Keratinocyte (primary cell): ENCODE data around the gene TMEM131.
"Not testable (repeated sequence)": the region's sequence is repeated elsewhere in the genome, so short reads cannot be mapped to it uniquely, and the experiment has no call there.

ENCODE experiments used
- CTCF ChIP-seq, 3 experiments: IDR thresholded peaks in 1 of 3; conservative IDR thresholded peaks in 1 of 3; optimal IDR thresholded peaks in 1 of 3; 2 replicates in 2 of 3; 3 replicates in 1 of 3; pipeline versions ENCODE3 to v1.5.1; 2011; ENCODE audit warnings: low read length in 3 of 3, mild to moderate bottlenecking in 3 of 3, moderate library complexity in 2 of 3, control low read depth in 1 of 3, inconsistent platforms in 1 of 3; ENCODE audit not compliant: insufficient read depth in 2 of 3; ENCODE audit errors: extremely low read depth in 1 of 3
- EZH2 ChIP-seq: IDR thresholded peaks from one replicate; pipeline ENCODE4 v1.6.1; 2012; ENCODE audit warnings: inconsistent platforms, mild to moderate bottlenecking, low read length, moderate library complexity

- TF ChIP-seq CTCF (optimal IDR thresholded peaks at IDR 0.05 in 1 of 3, IDR thresholded peaks at IDR 0.05 in 1 of 3, conservative IDR thresholded peaks at IDR 0.05 in 1 of 3; ENCODE audit: extremely low read depth in 1 of 3, insufficient read depth in 2 of 3, low read length in 3 of 3); EZH2: not testable (repeated sequence)
These were observed 39.0 kb downstream of the TMEM131 start for GRCh38 chr2:97956753-97957152.
